Breast epithelium (tissue), 4 donors: ENCODE measurements around the gene PRDM4. TPM values are rescaled to one million over a fixed set of nuclear protein-coding genes. Genes with fewer than 3 reads are reported as not detected.

Experiments used
- DNase-seq, 2 donors: peaks; one replicate each; pipeline ENCODE4 v3.0.0-alpha.2; 2019; ENCODE audit warnings: low spot score in 2 of 2
- H3K27ac ChIP-seq, 2 donors: fragments of 200-600 bp; sonication (generic) in 1 of 2; one replicate each; pipeline ENCODE4 v1.5.1; 2016 to 2019; ENCODE audit warnings: mild to moderate bottlenecking in 1 of 2
- H3K27me3 ChIP-seq, 2 donors: fragments of 200-600 bp; sonication (generic) in 1 of 2; one replicate each; pipeline versions ENCODE4 v1.5.1 to v1.6.0; 2017 to 2019; ENCODE audit warnings: control low read depth in 1 of 2, mild to moderate bottlenecking in 1 of 2
- H3K36me3 ChIP-seq: fragments of 200-600 bp; one replicate; pipeline ENCODE4 v1.5.1; 2019
- H3K4me1 ChIP-seq, 2 donors: fragments of 200-600 bp; sonication (generic); one replicate each; pipeline ENCODE4 v1.5.1; 2016 to 2019; ENCODE audit warnings: control low read depth in 1 of 2
- H3K4me3 ChIP-seq, 3 donors: fragments of 200-600 bp; sonication (generic); 1 replicate in 2 of 3; 2 replicates in 1 of 3; pipeline ENCODE4 v1.5.1; 2016 to 2019; ENCODE audit warnings: mild to moderate bottlenecking in 3 of 3, moderate library complexity in 2 of 3
- H3K9me3 ChIP-seq, 2 donors: fragments of 200-600 bp; sonication (generic) in 1 of 2; one replicate each; pipeline ENCODE4 v1.5.1; 2016 to 2019; ENCODE audit warnings: control low read depth in 1 of 2
- POLR2A ChIP-seq: fragments of 450-650 bp; IDR thresholded peaks from one replicate; pipeline ENCODE4 v1.6.1; 2016; ENCODE audit warnings: antibody characterized with exemption, mild to moderate bottlenecking, moderate library complexity
- POLR2AphosphoS5 ChIP-seq, 3 donors: sonication (generic); formaldehyde crosslinking; IDR thresholded peaks; one replicate each; pipeline ENCODE4 v1.6.1; 2017; ENCODE audit warnings: antibody characterized with exemption in 3 of 3
- intact Hi-C: fragments of 100-400 bp; cut with DNase I; formaldehyde crosslinking; loops from one replicate; pipeline ENCODE4 v1.15.1; 2023; ENCODE audit warnings: low total_unique reads
- total RNA-seq, 3 donors: library from RNA; depleted of rRNA; stranded (reverse); fragments of >200 nt; gene quantifications; one replicate each; pipeline ENCODE4 v1.1.0, GENCODE V29; 2016
- TF ChIP-seq, protein P1 (sequence below), 3 donors: fragments of 450-650 bp; IDR thresholded peaks; one replicate each; pipeline ENCODE4 v1.5.1; 2016 to 2017; ENCODE audit warnings: antibody characterized with exemption in 3 of 3, mild to moderate bottlenecking in 3 of 3, moderate library complexity in 3 of 3

The PRDM4 gene
- total RNA-seq, 3 donors from 2014 or later: 29.4 to 32.6 (median 31.1) TPM

DNA sequence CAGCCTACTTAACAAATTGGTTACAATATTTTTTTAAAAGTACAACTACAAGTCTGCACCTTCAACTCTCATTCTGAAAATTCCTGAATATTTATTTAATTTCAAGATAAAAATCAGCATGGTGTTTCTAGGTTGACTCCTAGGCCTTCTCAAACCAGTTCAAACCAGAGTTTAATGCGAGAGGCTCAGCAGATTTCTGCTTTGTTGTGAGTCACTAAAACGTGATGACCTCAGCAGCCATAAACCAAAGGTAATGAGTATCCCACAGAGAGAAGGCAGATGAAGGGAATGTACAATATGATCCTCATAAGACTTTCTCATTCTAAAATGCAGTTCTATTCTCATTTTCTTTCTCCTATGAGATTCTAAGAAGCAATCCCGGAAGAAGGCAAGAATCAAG lies 1.5 kb downstream of the PRDM4 start:
- Histone ChIP-seq H3K27ac (no peak overlapping the region), H3K27me3 (no peaks in the 10 kb centered on the region), H3K4me1 (no peaks in the 10 kb centered on the region), H3K9me3 (no peaks in the 10 kb centered on the region), H3K4me3 (peak overlapping the region; percentile 82 to 93 (median 92)), H3K36me3 (peaks cover 5% of the 10 kb centered on the region)
- no peak for DNase-seq
- intact Hi-C loops: no loop called here
- TF ChIP-seq POLR2AphosphoS5 (IDR thresholded peaks at IDR 0.05) (no peak), POLR2A (no peak)
- TF ChIP-seq, protein P1, sequence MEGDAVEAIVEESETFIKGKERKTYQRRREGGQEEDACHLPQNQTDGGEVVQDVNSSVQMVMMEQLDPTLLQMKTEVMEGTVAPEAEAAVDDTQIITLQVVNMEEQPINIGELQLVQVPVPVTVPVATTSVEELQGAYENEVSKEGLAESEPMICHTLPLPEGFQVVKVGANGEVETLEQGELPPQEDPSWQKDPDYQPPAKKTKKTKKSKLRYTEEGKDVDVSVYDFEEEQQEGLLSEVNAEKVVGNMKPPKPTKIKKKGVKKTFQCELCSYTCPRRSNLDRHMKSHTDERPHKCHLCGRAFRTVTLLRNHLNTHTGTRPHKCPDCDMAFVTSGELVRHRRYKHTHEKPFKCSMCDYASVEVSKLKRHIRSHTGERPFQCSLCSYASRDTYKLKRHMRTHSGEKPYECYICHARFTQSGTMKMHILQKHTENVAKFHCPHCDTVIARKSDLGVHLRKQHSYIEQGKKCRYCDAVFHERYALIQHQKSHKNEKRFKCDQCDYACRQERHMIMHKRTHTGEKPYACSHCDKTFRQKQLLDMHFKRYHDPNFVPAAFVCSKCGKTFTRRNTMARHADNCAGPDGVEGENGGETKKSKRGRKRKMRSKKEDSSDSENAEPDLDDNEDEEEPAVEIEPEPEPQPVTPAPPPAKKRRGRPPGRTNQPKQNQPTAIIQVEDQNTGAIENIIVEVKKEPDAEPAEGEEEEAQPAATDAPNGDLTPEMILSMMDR (IDR thresholded peaks at IDR 0.05): no peak

DNA sequence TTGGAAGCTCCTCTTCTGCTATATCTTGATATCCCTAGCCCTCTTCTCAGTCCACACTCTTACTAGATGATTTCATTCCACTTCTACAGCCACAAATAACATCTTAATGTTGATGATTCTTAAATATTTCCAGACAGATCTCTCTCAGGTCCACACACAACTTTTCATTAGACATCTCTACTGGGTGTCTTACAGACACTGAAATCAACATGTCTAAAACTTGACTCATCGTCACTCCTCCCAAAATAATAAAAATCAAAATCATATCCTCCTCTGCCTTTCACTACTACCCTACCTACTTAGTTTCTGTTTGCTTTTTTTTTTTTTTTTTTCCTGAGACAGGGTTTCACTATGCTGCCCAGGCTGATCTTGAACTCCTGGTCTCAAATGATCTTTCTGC lies 11.9 kb downstream of the PRDM4 start:
- Histone ChIP-seq H3K4me3 (no peak overlapping the region), H3K4me1 (peaks cover 0 to 5% of the 10 kb centered on the region in 2 donors), H3K27me3 (no peaks in the 10 kb centered on the region), H3K36me3 (peaks cover 12% of the 10 kb centered on the region), H3K9me3 (no peaks in the 10 kb centered on the region), H3K27ac (no peak overlapping the region)
- no peak for DNase-seq
- intact Hi-C loops: no loop called here
- TF ChIP-seq POLR2AphosphoS5 (IDR thresholded peaks at IDR 0.05) (no peak), POLR2A (no peak)
- TF ChIP-seq, protein P1 (IDR thresholded peaks at IDR 0.05): no peak

DNA sequence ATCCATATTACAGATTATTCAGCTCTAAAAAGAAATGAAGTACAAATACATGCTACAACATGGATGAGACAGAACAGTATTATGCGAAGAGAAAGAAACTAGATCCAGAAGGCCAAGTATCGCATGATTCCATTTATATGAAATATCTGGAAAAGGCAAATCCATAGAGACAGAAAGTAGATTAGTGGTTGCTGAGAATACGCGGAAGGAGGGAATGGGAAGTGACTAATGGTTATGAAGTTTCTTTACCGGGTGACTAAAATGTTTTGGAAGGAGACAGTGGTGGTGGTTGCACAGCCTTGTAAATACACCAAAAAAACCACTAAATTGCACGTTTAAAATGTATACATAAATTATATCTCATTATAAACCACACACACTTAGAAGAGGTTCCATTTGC lies 12.5 kb downstream of the PRDM4 start:
- H3K27me3 ChIP-seq: no peaks in the 10 kb centered on the region
- intact Hi-C loops: no loop called here
- H3K9me3 ChIP-seq: no peaks in the 10 kb centered on the region
- no peak overlapping the region for H3K4me3 ChIP-seq
- H3K36me3 ChIP-seq: peaks cover 12% of the 10 kb centered on the region
- no peak for DNase-seq
- no peak overlapping the region for H3K27ac ChIP-seq
- H3K4me1 ChIP-seq: peaks cover 0 to 5% of the 10 kb centered on the region in 2 donors
- no peak for TF ChIP-seq POLR2A

DNA sequence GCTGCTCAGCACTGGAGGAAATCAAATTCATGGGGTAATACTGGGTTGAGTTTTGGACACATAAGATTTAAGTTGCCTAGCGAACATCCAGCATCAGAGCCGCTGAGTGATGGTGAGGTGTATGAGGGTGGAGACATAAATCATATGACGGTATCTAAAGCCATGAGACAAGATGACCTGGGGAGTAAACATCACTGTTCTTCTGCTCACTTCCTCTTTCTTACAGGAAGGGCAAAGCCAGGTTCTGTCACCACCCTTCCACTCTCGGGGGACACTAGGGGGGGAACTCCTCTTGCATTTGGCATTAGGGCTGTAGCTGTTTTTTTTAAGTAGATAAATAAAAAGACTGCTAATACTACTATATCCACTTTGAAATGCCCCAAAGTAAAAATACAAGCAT lies 24.0 kb downstream of the PRDM4 start:
- Histone ChIP-seq H3K27me3 (no peaks in the 10 kb centered on the region), H3K9me3 (no peaks in the 10 kb centered on the region), H3K4me3 (no peak overlapping the region), H3K36me3 (peaks cover 15% of the 10 kb centered on the region), H3K27ac (no peak overlapping the region), H3K4me1 (no peaks in the 10 kb centered on the region)
- no peak for DNase-seq
- TF ChIP-seq, protein P1 (IDR thresholded peaks at IDR 0.05): no peak
- TF ChIP-seq POLR2A (no peak), POLR2AphosphoS5 (IDR thresholded peaks at IDR 0.05) (no peak)
- intact Hi-C loops: no loop called here

DNA sequence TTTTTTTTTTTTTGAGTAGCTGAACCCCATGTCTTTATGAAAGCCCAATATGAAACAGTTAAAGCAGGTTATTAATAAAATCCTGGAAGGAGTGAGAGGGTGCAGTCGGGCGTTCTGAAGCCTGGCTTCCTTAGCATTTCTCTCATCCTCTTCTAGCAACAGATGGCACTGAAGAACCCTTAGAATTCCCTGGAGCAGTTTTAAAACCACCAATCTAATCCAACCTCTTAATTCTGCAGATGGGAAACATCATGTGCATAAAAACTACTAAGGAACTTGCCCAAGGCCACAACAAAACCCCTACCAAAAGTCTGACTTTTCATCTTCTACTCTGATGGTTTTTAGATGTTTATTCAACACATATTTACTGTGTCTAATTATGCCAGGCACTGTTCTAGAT lies 25.2 kb downstream of the PRDM4 start:
- Histone ChIP-seq H3K9me3 (no peaks in the 10 kb centered on the region), H3K4me1 (no peaks in the 10 kb centered on the region), H3K4me3 (no peak overlapping the region), H3K36me3 (peaks cover 15% of the 10 kb centered on the region), H3K27ac (no peak overlapping the region), H3K27me3 (no peaks in the 10 kb centered on the region)
- no peak for DNase-seq
- TF ChIP-seq POLR2A (no peak), POLR2AphosphoS5 (IDR thresholded peaks at IDR 0.05) (no peak)
- TF ChIP-seq, protein P1 (IDR thresholded peaks at IDR 0.05): no peak
- intact Hi-C loops: no loop called here

DNA sequence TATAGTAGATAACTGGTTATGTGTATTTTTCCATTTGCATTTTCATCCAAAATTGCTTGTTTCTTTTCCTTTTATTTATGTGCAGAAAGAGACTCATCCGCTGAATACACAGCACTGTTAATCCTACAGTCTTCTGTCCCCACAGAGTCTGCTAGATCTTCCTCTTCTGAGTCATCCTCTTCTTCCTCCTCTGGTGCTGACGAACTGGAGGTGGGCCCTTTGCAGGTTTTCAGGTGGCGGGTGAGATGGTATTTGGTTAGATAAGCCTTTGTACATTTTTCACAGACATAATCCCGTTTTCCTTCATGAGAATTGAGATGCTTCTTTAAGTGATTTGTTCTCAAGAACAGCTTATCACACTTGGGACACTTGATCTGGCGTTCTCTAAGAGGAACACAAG lies 26.8 kb downstream of the PRDM4 start:
- Histone ChIP-seq H3K4me3 (no peak overlapping the region), H3K9me3 (no peaks in the 10 kb centered on the region), H3K27ac (no peak overlapping the region), H3K36me3 (peaks cover 14% of the 10 kb centered on the region), H3K4me1 (no peaks in the 10 kb centered on the region), H3K27me3 (no peaks in the 10 kb centered on the region)
- no peak for DNase-seq
- TF ChIP-seq, protein P1 (IDR thresholded peaks at IDR 0.05): no peak
- TF ChIP-seq POLR2AphosphoS5 (IDR thresholded peaks at IDR 0.05) (no peak), POLR2A (no peak)
- intact Hi-C loops: no loop called here
